WI38 (cell line): Measurements from ENCODE around the gene SMTNL2.

ENCODE experiments used
- H3K4me3 ChIP-seq: 2 replicates; pipeline ENCODE4 v1.5.1; 2011; ENCODE audit warnings: low read depth, mild to moderate bottlenecking, control low read depth, low read length
- TF ChIP-seq, protein P1 (sequence below): IDR thresholded peaks from 2 replicates; pipeline ENCODE4 v1.5.1; 2012; ENCODE audit warnings: low read depth, mild to moderate bottlenecking, control low read depth, low read length

SMTNL2 gene

DNA sequence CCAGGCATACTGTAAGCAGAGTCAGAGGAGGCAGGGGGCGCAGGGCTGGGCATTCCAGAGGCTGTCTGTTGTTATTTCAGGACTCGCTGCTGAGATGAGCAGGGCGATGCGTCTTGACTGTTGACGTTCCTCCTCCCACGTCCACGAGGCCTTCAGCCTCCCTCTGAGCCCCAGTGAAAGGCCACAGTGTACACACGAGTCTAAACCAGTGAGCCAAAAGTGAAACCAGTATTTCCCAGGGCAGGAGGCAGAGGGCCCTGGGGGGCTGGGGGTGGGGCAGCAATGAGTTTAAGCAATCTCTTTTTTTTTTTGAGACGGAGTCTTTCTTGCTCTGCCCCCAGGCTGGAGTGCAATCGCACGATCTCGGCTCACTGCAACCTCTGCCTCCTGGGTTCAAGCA is 21.5 kb downstream of the SMTNL2 start:
- H3K4me3 ChIP-seq, result no peak overlapping the region
- TF ChIP-seq, protein P1, sequence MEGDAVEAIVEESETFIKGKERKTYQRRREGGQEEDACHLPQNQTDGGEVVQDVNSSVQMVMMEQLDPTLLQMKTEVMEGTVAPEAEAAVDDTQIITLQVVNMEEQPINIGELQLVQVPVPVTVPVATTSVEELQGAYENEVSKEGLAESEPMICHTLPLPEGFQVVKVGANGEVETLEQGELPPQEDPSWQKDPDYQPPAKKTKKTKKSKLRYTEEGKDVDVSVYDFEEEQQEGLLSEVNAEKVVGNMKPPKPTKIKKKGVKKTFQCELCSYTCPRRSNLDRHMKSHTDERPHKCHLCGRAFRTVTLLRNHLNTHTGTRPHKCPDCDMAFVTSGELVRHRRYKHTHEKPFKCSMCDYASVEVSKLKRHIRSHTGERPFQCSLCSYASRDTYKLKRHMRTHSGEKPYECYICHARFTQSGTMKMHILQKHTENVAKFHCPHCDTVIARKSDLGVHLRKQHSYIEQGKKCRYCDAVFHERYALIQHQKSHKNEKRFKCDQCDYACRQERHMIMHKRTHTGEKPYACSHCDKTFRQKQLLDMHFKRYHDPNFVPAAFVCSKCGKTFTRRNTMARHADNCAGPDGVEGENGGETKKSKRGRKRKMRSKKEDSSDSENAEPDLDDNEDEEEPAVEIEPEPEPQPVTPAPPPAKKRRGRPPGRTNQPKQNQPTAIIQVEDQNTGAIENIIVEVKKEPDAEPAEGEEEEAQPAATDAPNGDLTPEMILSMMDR, result no peak

DNA sequence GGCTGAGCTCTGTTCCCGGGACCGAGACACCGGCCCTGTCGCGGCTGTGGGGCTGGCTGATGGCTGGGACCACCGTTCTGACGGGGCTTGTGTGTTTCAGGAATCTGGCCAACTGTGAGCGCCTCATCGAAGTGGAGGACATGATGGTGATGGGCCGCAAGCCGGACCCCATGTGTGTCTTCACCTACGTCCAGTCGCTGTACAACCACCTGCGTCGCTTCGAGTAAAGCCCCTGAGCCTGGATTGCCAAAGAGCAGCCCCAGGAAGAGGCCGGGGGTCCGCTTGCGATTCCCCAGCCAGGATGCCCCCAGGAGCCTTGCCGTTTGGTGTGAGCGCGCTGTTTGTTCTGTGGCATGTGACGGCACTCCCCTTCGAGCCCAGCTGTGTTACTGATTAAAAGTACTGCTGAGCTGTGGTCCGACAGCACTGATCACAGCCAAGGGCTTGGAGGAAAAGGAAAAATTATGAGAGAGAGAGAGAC is 23.0 kb downstream of the SMTNL2 start:
- TF ChIP-seq, protein P1, result no peak
- H3K4me3 ChIP-seq, result no peak overlapping the region

DNA sequence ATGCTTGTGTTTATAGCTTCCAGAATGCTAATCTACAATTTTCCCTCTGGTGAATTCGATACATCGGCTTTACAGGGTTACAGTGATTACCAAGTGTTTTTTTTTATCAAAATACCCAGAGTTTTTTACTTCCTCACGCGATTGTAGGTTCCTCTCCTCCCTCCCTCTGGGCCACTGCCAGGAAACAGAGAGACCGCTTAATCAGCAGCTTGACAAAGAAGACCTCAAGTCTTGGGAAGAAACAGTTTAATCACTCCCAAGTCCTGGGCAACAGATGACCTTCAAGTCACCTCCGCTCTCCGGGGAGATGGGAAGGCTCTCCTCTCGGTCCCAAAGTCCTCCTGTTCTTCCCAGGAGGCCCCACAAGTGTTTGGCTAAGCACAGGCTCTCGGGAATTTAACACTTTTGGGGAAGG is 23.5 kb downstream of the SMTNL2 start:
- no peak overlapping the region for H3K4me3 ChIP-seq

DNA sequence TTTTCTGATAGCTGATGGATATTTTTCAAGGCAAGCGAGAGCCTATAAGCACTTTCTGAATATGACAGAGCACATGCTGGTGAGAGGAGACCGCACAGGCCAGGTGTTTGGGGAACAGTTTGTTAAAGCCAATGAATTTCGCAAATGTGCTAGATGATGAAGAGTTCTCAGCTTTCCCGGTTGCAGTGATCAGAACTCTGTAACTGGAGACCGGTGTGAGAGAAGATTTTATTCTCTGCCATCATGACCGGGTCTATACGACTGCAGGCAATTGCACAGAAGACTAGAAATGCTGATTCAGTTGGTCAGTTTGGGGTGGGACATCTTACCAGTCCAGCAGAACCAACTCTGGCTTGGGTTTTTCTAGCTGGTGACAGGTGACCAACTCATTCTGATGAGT is 25.4 kb downstream of the SMTNL2 start:
- TF ChIP-seq, protein P1, result no peak
- H3K4me3 ChIP-seq, result no peak overlapping the region

More for the DNA sequence above, 23.5 kb downstream of the SMTNL2 start:
- TF ChIP-seq, protein P1, result no peak

DNA sequence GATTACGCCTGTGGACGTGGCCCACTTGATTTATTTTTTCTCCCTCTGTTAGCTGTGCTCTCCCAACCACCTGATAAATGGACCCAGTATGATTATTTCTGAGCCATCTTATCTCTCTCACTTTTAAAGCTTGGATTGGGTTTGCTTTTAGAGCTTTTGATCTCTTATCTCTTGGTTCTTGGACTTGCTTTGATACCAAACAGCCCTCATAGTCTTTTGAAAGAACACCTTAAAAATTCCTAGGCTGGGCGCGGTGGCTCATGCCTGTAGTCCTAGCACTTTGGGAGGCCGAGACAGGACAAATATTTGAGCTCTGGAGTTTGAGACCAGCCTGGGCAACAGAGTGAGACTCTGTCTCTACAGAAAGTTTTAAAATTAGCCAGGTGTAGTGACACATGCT is 25.8 kb downstream of the SMTNL2 start:
- TF ChIP-seq, protein P1, result no peak

DNA sequence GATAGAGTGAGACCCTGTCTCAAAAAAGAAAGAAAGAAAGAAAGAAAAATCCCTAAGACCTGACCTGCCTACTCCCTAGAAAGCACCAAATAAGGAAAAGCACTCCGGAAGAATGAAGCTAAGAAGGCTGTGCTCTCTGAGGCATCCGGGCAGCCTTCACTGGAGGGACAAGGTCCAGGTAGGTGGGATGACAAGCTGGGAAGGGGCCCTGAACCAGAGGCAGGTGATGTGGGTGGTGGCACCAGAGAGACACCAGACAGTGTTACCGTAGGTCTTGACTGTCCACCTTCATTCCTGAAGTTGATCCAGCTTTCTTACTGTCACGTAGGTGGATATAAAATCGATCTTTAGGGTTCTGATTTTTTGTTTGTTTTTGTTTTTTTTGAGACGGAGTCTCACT is 26.3 kb downstream of the SMTNL2 start:
- H3K4me3 ChIP-seq, result no peak overlapping the region
- TF ChIP-seq, protein P1, result no peak

More for the DNA sequence above, 25.8 kb downstream of the SMTNL2 start:
- no peak overlapping the region for H3K4me3 ChIP-seq

DNA sequence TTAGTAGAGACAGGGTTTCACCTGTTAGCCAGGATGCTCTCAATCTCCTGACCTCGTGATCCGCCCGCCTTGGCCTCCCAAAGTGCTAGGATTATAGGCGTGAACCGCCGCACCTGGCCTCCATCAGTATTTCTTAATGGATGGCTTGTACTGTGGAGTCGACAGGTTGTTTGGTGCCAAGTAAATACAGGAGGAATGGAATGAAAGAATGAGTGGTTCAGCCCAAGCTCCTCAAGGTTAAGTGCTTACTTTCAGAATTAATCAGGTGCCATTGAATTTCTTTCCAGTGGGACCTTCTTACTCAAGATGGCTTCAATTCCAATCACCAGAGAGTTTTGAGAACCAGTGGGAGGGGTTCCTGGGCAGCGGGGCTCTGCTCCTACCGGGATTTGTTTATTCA is 32.1 kb downstream of the SMTNL2 start:
- H3K4me3 ChIP-seq, result no peak overlapping the region
- TF ChIP-seq, protein P1, result no peak
